A673 (cell line): ENCODE data around the gene BORCS6.

Source experiments
- CTCF ChIP-seq: fragments of 300-800, 200-600 bp; sonication (generic); conservative IDR thresholded peaks from 2 replicates; pipeline ENCODE4 v1.5.1; 2017; ENCODE audit warnings: low read depth, mild to moderate bottlenecking, antibody characterized with exemption, low read length, moderate library complexity, mixed read lengths
- EZH2 ChIP-seq: fragments of 200-600 bp; sonication (generic); IDR thresholded peaks from 2 replicates; pipeline ENCODE4 v1.6.1; 2017; ENCODE audit warnings: borderline replicate concordance, low read depth, mild to moderate bottlenecking, mixed read lengths, antibody characterized with exemption, low read length; ENCODE audit not compliant: poor library complexity, severe bottlenecking

DNA sequence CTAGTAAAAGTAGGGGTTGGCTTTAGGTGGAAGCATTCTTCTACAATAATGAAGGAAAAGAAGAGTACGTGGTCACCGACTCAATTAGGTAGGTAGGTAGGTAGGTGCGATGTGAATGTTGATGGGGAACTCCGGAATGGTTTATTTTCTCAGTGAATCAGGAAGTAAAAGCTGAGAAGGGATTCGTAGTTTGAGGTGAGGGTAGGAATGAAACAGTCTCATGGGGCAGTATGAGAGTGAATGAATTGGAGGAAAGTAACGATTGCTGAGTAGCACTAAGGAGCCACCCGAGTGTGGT, 51.7 kb downstream of the BORCS6 start:
- no peak for TF ChIP-seq EZH2
- no peak for TF ChIP-seq CTCF
